IPS DF 4.7 (cell line): ENCODE measurements around the gene FBLN1.
"Not testable (repeated sequence)": the region's sequence is repeated elsewhere in the genome, so short reads cannot be mapped to it uniquely, and the experiment has no call there.

Experiments used
- DNase-seq: peaks from one replicate; pipeline ENCODE4 v3.0.0-alpha.2; 2013; ENCODE audit warnings: low spot score; ENCODE audit errors: extremely low read depth

The FBLN1 gene, protein sequence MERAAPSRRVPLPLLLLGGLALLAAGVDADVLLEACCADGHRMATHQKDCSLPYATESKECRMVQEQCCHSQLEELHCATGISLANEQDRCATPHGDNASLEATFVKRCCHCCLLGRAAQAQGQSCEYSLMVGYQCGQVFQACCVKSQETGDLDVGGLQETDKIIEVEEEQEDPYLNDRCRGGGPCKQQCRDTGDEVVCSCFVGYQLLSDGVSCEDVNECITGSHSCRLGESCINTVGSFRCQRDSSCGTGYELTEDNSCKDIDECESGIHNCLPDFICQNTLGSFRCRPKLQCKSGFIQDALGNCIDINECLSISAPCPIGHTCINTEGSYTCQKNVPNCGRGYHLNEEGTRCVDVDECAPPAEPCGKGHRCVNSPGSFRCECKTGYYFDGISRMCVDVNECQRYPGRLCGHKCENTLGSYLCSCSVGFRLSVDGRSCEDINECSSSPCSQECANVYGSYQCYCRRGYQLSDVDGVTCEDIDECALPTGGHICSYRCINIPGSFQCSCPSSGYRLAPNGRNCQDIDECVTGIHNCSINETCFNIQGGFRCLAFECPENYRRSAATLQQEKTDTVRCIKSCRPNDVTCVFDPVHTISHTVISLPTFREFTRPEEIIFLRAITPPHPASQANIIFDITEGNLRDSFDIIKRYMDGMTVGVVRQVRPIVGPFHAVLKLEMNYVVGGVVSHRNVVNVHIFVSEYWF

DNA sequence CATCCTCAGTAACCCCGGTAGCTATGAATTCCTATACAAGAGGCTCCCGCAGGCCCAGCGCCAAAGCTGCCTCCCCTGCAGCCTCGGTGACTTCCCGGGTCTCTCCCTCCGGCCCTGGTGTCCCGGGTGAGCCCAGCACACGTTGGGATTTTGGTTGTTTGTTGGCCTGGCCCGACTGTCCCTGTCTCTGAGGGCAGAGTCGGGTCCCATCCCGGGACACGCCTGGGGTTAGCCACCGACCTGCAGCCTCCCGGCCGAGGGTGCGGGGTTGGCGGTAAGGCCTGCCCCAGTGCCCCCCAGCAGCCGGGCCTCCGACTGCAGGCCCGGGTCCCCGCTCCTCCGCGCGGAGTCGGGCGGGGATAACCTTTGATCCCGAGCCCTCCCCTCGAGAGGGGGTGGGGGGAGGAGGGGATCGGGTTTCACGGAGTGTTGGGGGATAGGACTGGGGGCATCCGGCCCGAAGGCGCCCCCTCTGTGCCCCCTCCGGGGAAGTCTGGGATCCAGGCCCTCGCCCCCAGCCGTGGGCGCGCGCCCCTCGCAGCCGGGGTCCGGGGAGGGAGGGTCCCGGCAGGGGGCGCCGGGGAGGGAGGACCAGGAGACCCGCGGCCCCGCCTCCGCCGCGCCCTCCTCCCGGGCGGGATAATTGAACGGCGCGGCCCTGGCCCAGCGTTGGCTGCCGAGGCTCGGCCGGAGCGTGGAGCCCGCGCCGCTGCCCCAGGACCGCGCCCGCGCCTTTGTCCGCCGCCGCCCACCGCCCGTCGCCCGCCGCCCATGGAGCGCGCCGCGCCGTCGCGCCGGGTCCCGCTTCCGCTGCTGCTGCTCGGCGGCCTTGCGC, at the start of gene FBLN1:
Gene FBLN1 (plus strand): TSS at position 669 of the 835 bp plus-strand sequence. CDS start 103 bp downstream, at position 772.
- DNase-seq = no peak

DNA sequence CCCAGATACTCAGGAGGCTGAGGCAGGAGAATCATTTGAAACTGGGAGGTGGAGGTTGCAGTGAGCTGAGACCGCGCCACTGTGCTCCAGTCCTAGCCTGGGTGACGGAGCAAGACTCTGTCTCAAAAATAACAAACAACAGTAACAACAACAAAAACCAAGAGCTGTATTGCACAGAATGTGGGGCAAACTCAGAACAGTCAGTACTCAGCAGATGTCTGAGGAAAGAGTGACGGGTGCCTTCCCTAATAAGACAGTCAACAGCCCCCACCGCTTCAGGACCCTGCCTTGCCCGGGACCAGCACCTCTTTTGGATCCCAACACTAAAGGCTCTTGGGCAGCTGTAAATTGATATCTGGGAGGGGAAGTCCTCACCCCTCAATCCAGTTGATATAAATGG, 48.9 kb upstream of the FBLN1 start:
- DNase-seq = no peak

DNA sequence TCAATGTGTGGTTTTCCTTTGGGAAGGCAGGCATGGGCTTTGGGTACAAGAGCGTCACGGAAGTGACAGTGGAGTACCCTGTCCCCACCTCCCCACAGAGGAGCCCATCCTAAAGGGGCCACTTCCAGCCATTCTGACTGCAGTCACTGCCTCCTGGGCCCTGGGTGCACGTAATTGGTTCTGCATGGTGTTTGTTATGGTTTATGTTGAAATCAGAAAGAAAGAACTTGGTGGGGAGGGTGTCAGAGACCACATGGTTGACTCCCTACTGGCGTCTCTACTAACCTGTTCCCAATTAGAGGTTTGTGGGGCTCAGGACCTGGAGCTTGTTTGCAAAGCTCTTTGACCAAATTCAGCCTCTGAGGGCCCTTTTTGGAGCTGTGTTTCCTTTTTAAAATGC, 48.4 kb upstream of the FBLN1 start:
- DNase-seq = no peak

DNA sequence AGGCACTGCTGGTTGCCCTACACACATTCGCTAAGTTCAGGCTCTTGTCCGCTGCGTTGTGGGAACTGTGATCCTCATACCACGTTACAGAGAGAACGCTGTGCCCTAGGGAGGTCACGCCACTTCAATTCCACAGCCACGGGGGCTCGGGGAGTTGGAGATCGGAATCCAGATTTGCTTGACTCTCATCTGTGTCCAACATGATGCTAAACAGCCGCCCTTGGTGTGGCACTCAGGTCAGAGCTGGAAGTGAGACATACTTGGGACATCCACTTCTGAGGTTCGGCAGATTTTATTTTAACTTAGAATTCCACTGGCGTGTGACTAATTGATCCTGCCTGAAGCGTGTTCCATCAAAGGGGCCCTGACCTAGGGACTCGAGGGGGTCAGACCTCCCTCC, 47.5 kb upstream of the FBLN1 start:
- DNase-seq = no peak

DNA sequence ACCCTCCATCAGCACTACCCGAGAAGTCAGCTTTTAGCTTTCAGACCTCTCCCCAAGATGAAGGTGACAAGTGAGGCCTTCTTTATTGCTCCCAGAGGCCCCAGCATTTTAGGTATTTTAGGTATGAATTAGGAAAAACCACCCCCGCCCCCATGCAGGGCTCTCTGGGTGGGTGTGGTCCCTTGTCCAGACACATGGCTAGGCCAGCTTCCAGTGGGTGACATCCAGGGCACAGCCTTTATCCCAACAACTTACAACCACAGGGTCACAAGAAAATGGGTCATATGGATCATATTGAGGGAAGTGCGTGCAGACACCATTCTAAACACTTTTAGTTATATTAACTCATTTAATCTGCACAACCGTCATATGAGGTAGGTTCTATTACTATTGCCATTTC, 47.1 kb upstream of the FBLN1 start:
- no peak for DNase-seq

DNA sequence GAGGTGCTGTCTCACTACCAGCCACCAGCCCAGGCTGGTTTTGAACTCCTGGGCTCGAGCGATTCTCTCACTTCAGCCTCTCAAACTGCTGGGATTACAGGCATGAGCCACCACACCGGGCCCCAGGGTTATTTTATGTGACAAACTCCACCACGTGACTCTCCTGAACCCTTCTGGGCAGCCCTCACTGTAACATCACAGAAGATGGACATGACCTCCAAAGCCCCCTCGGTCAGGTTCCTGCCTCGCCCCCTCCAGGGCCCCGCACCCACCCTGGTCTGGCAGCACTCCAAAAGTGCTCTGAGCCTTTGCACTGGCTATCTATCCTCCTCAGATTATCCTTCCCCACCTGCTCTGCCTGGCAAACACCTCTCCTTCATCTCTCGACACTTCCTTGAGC, 45.9 kb upstream of the FBLN1 start:
- DNase-seq = no peak

DNA sequence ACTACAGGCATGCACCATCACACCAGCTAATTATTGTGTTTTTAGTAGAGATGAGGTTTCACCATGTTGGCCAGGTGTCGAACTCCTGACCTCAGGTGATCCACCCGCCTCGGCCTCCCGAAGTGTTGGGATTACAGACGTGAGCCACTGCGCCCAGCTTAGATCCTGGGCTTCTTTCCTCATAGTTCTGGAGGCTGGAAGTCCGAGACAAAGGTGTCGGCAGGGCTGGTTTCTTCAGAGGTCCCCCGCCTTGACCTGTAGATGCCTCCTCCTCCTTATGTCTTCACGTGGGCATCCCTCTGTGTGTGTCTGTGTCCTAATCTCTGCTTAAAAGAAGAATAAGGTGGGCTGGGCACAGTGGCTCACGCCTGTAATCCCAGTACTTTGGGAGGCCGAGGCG, 44.2 kb upstream of the FBLN1 start:
- no peak for DNase-seq

DNA sequence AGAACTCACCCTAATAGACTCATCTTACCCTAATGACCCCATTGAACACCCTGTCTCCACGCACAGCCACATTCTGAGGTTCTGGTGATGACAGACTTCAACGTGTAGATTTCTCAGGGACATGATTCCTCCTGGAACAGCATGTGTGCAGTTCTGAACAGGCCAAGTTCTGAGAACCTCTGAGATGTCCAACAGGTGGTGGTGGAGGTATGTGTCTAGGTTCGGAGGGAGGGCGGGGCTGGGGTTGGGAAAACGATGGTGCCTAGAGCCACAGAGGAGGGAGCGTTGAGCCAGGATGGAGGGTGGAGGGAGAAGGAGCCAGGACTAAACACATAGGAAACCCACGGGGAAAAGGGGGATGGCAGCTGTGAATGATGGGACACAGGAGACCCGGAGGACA, 43.4 kb upstream of the FBLN1 start:
- no peak for DNase-seq

DNA sequence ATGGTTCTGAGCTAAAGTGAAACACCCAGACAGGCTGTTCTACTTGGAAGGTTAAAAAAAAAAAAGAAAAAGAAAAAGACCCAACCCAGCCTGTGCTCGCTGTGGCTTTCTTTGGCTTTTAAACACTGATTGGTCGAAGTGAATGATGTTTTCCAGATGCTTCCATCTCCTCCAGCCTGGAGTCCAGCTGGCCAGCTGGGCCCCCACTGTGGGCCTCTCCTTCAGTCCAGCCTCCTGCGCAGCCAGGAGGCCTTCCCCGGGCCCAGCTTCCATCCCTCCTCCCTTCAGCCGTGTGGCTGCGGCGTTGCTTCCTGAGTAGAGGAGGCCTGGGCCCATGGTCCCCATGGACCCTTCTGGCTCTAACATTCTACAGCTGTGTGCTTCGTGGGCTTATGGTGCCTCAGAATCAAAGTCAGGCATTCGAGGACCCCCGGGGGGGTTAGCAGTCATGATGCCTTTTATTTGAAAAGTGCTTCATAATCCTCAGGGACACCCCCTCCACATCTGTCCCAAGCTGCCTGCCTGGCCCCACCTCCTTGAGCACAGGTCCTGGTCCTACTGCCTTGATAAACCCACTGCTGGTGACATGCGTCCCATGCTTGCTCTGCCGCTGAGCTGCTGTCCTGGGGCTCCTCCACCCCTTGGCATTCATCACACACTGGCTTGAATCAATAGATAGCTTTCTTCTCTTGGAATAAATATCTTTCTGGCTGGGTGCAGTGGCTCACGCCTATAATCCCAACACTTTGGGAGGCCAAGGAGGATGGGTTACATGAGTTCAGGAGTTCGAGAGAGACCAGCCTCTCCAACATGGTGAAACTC, 42.2 kb upstream of the FBLN1 start:
- DNase-seq = no peak

DNA sequence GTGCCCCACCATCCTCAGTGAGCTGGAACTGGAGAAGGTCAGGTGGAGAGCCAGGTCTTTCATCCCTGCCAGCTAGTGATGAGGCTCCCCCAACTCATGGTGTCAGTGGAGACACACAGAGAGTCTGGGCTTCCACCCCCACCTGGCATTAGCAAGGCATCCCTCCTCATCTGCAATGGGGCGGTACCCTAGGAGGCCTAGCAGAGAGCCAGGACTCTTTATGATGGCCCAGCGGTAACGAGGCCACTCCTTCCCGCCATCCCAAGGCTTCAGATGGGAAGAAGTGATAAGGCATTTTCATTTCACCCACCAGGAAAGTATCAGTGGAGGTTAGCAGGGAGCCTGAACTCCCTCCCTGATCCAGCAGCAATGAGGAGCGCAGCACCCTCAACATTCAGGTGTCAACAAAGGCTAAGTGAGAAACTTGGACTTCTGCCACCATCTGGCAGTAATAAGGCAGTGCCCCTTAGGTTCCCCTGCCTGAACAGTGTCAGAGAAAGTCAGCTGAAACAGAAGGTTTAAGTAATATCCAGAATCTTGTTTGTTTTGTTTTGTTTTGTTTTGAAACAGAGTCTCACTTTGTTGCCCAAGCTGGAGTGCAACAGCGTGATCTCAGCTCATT, 40.5 kb upstream of the FBLN1 start:
- peak; percentile 14 for DNase-seq

DNA sequence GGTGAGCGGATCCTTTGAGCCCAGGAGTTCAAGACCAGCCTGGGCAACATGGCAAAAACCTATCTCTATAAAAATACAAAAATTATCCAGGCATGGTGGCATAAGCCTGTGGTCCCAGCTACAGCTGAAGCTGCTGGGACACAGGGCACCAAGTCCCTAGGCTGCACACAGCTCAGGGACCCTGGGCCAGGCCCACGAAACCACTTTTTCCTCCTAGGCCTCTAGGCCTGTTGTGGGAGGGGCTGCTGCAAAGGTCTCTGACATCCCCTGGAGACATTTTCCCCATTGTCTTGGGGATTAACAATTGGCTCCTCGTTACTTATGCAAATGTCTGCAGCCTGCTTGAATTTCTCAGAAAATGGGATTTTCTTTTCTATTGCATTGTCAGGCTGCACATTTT, 39.0 kb upstream of the FBLN1 start:
- DNase-seq = not testable (repeated sequence)

DNA sequence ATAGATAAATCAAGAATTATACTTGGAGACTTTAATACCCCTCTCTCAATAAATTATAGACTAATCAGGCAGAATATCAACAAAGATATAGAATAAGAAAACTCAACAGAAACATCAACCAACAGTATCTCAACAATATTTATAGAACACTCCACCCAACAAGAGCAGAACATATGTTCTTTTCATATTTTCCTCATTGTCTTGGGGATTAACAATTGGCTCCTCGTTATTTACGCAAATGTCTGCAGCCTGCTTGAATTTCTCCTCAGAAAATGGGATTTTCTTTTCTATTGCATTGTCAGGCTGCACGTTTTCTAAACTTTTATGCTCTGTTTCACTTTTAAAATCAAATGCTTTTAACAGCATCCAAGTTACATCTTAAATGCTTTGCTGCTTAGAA, 37.0 kb upstream of the FBLN1 start:
- no peak for DNase-seq

DNA sequence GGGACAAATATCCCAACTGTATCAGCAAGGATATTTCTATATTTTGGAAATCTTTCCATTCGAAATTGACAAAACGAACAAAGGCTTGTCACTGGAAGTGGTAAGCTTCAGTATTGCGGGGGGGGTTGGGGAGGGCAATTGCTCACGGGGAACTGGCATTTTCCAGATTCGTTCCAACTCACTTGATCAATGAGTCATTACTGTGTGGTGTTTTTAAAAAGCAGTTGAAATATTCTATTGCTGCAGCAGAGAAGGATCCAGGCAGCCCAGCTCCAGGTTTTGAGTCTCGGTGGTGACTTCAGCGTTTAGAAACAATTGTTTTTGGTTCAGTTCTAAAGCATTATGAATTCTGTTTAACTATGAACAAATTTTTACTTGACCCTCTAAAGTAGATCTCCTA, 33.8 kb upstream of the FBLN1 start:
- DNase-seq = no peak

DNA sequence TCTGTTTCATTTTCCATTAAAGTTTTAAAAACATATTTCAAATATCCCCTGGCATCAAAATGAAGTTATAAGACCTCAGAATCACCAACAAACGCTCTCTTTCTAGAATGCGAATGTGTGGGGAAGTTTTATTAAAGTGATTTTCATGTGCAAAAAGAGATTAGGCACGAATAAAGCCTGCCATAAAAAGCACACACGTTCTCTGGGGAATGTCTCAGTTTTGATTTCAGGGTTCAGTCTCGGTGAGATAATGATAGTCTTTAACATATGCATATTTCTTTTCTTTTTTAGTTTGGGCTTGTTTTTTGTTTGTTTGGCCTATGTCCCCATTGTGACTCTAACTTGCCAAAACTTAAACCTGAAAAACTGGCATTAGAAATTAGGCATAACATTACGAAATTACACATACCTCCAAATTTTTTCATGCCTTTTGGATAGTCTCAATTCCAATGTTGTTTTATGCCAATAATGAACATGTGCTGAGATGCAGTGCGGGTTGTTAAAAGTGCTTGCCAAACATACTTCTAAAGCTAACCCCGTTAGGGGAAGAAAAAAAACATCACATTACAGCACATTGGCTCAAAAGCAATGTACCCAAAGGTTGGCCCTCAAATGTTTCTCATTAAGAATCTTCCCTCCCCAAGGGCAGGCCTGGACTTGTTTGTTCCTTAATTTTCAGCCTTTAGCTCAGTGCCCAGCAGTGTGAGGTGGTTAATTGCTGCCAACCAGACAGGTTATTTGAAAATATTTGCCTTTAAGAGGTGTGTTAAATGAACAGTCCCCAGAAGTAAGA, 33.2 kb upstream of the FBLN1 start:
- no peak for DNase-seq

DNA sequence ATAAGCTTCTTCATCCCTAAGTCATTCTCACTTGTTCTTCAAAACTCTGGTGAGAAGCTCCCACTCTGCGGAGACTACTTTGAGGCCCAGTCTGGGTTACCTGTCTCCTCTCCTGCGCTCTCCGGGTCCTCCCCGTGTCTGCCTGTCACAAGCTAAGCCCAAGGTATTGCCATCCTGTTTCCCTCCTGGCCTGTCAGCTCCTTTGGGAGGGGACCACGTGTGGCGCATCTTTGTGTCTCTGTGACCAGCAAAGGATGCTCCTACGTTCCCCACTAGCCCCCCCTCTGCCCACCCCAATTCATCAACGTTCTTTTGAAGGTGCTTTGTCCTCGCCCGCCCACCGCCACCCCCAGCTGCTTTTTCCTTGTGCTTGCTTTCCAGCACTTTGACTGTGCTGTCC, 31.8 kb upstream of the FBLN1 start:
- no peak for DNase-seq

DNA sequence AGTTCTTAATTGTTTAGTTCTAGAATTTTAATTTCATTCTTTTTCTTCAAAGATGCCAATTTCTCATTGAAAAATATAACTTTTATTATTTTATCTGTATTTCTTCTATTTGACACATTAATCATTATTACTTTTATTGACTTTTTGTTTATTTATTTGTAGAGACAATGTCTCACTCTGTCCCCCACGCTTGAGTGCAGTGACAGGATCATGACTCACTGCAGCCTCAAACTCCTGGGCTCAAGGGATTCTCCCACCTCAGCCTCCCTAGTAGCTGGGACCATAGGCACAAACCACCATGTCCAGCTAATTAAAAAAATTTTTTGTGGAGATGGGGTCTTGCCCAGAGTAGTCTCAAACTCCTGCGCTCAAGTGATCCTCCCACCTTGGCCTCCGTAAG, 30.3 kb upstream of the FBLN1 start:
- DNase-seq = no peak

DNA sequence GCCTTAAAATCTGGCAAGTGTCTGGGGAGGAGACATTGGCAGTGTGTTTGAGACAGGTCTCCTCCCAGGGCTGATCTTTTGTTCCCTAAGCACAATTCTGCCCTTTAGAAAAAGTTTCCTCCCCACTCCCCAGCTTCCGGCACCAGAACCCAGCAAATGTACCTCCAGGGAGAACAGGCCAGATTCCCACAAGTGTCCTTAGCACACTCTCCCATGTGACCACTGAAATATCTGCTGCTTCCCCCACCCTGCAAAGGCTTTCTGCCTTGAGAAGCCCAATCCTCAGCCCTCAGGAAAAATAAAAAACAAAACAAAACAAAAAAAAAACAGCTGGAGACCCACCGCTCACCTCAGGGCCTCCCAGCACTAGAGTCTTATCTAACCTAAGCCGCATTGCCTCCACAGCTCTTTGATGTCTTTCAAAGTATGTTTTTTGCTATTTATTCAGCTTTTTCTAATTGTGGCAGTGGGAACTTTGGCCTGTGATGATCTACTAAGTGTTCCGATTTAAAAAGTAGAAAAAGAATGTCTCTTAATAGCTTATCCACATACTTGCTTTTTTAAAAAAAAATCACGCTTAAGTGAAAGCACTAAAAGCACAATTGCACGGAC, 29.0 kb upstream of the FBLN1 start:
- no peak for DNase-seq

DNA sequence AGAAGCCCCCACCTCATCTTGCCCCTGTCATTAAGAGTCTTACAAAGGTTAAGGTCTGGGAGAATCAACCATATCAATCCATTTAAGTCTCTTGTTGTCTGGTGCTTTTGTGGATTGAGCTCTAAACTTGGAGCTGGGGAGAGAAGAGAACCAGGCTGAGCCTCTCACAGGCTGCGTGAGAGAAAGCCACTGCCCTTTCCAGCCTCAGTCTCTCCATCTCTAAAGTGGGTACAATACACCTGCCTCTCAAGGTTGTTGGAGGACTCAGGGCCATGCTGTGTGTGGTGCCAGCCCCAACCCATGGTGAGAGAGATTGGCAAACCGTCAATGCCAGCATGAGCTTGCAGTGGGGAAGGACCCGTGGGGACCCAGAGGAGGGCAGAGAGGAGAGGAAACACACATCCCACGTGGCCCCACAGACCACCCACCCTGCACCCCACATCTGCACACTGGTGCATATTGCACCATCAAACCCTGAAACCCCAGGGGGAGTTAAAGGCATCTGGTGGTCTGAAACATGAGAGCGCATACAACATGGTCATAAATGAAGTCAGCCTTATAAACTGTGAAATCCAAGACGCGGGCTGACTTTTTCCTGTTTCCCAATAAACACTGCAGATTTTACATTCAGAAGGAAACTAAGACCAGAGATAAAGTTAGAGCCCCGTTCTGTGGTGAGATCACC, 27.5 kb upstream of the FBLN1 start:
- no peak for DNase-seq
